NCI-H2171 (cell line): ENCODE data around the gene RAB11FIP4.
A peak's percentile ranks its signal among the peaks of the same experiment; 100 is the strongest.

Experiments used
- DNase-seq: peaks from one replicate; lab custom pipeline; 2025; lab: John Stamatoyannopoulos, UW

Gene RAB11FIP4

DNA sequence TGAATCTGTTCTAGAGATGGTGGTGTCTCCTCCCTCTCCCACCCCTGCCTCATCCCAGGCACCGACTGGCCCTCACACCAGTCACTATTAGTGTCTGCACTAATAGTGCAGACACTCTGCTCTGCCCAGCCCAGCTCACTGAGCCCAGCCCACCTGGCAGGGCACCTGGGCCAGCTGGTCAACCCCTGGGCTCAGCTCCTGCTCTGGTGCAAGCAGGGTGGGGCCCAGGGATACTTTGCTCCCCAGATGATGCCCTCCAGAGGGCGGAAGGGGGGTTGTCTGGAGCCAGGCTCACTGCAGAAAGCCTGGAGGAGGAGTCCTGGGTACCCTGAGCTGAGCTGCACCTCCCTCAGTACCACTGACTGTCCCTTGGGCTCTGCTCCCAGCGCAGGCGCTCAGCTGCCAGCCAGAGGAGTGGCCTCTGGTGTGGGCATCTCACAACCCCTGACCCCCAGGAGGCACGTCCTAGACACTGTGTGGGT, 14.5 kb downstream of the RAB11FIP4 start:
- no peak for DNase-seq

- no peak for DNase-seq
Observed at GRCh38 chr17:31408586-31408985, 17.1 kb downstream of the RAB11FIP4 start.

- no peak for DNase-seq
Observed at GRCh38 chr17:31411707-31412285, 20.3 kb downstream of the RAB11FIP4 start.

GRCh38 chr17:31412511-31412910, 21.0 kb downstream of the RAB11FIP4 start:
- DNase-seq, result no peak

- DNase-seq, result no peak
Observed at GRCh38 chr17:31413081-31413799, 21.8 kb downstream of the RAB11FIP4 start.

GRCh38 chr17:31413874-31414549, 22.5 kb downstream of the RAB11FIP4 start:
- DNase-seq, result no peak

DNA sequence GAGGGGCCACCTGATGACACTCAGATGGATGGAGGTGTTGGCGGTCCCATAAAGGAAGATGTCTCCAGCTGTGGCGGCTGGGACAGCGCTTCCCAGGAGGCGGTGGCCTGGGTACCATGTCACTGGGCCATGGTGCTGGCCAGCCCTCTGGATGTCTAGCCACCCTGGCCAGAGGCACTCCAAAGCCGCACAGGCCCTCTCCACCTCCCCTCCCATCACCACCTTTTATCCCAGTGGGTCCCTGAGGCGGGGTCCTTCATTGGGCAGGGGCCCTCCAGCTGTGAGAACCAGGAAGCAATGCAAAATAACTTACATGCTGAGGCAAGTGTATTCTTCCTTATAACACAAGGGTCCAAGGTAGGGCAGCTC, 23.1 kb downstream of the RAB11FIP4 start:
- no peak for DNase-seq

DNA sequence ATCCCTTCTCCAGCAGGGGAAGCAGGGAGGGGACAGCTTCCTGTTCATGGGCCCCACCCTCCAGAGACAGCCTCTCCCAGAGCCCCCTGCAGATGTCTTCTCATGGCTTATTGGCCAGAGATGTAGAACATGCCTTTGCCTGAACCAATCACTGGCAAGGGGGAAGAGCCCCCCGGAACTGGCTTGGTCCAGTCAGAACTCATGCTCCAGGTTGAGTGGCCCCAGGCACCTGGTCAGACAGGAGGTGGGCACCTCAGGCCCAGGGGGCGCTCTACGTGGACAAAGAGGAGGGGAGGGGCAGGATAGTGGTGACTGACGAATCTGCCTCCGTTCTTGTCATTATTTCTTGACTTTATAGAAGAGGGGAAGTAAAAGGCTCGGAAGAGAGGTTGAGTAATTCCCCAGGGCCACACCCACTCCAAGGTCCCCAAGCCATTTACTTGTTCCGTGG, 23.6 kb downstream of the RAB11FIP4 start:
- DNase-seq, result no peak

GRCh38 chr17:31415640-31416502, 24.4 kb downstream of the RAB11FIP4 start:
- DNase-seq, result no peak

- DNase-seq, result no peak
Observed at GRCh38 chr17:31416503-31416923, 25.0 kb downstream of the RAB11FIP4 start.

DNA sequence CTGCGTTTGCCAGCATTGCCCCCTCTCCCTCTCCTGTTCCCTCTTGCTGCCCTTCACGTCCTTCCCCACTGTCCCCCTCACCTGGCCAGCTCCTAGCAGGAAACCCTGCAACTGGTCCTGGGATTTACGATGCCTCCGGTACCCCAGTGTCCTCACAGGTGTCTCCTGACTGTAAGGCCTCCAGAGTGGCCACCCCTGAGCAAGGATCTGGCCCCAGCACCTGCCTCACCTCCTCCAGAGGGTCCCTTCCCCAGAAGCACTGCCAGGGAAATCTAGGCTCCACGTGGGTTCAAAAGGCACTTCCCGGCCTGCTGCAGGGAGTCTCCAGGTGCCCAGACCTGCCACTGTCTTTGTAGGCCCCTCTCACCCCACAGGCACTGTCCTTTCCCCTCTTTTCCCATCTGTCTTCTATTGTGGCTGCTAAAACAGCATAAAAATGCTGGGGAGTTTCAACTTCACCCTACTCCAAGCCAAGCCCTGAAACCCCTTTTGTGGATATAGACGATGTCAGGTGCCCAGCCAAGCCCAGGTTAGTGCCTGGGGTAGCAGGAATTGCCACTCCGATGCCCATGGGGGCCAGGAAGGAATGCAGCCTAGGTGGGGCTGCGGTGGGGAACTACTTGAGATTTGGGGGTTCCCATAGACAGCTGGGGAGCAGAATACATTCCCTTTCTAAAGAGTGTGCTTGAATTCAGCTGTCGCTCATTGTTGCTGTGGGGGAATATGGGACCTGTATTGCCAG, 25.7 kb downstream of the RAB11FIP4 start:
- DNase-seq, result no peak

DNA sequence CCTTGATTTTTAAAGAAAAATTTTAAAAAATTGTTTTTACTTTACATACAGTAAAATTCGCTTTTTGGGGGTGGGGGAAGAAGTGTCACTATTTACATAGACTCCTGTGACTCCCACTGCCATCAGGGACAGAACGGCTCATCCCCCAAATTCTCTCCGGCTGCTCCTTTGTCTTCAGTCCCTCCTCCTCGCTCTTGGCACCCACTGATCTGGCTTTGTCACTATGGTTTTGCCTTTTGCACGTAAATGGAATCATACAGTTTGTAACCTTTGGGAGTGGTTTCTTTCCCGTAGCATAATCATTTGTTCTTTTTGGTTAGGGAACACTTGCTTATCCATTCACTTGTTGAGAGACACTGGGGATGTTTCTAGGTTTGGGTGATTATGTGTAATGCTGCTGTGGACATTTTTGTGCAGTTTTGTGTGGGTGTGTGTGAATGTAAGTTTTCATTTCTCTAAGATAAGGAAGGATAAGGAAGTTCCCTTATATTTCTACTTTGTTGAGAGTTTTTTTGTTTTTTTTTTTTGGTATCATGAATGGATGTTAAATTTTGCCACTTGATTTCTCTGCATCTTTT, 27.4 kb downstream of the RAB11FIP4 start:
- no peak for DNase-seq

GRCh38 chr17:31422443-31422842, 31.0 kb downstream of the RAB11FIP4 start:
- no peak for DNase-seq

DNA sequence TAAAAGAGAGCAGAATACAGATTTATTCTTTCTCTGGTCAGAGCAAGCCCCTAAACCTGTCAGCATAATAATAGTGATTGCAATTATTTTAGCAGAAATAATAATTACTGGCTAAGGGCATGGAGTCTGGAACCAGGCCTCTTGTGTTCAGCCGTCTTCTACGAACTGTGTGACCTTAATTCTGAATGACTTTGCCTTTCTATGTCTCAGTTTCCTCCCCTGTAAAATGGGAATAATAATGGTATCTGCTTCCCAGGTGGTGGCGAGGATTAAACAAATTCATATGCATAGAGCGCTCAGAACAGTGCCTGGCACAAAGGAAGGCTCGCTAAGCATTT, 33.4 kb downstream of the RAB11FIP4 start:
- no peak for DNase-seq

- DNase-seq, result peak; percentile 32
Observed at GRCh38 chr17:31425282-31426040, 34.0 kb downstream of the RAB11FIP4 start.

- no peak for DNase-seq
Observed at GRCh38 chr17:31427684-31428083, 36.2 kb downstream of the RAB11FIP4 start.

- no peak for DNase-seq
Observed at GRCh38 chr17:31428111-31428510, 36.6 kb downstream of the RAB11FIP4 start.

DNA sequence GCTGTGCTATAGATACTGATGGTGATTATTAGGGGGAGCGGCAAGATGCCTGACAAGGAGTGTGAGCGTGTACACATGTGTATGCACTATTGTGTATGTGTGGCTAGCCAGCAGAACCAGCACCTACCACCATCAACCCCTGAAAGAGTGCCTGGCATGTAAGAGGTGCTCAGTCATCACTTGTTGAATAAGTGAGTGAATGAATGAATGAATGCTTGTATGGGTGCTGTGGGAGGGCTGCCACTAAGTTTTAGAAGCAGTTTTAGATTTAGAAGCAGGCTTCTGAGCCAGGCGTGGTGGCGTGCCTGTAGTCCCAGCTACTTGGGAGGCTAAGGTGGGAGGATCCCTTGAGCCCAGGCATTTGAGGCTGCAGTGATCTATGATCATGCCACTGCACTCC, 37.0 kb downstream of the RAB11FIP4 start:
- DNase-seq, result no peak

DNA sequence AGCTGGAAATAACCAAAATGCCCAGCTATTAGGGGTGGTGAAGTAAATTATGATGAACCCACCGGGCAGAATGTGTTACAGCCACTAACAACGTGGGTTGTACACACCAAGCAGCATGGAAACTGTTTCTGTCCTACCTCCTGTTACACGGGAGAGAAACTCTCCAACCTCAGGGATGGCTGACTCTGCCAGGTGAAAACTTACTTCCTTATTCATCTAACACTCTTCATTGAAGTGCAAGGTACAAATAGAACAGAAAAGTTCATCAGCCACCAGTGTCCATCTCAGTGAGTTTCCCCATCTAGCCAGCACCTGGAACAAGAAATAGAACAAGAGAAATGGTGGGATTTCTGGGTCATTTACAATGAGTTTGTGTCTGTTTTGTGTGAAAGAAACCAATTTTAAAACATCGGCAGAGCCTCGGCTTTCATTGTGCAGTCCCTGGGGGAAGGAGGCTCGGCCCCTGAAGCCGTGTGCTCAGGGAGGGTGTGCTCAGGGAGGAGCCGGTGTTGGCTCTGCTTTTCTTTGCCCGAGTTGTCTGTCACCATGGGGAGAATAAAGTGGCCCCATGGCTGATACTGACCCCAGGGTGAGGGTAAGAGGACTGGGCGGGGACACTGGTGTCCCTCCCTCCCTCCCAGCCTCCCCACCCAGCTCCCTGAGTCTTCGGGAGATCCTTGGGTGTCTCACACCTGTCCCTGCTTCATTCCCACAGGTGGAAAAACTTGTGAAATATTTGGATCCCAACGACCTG, 39.8 kb downstream of the RAB11FIP4 start:
- no peak for DNase-seq
